ENCODE results near the gene NOL12. TPM values are rescaled to one million over a fixed set of nuclear protein-coding genes. Genes with fewer than 3 reads are reported as not detected.

Gene NOL12
- total RNA-seq, 2 donors from 2014 or later, result 21.9 to 26.8 TPM

DNA sequence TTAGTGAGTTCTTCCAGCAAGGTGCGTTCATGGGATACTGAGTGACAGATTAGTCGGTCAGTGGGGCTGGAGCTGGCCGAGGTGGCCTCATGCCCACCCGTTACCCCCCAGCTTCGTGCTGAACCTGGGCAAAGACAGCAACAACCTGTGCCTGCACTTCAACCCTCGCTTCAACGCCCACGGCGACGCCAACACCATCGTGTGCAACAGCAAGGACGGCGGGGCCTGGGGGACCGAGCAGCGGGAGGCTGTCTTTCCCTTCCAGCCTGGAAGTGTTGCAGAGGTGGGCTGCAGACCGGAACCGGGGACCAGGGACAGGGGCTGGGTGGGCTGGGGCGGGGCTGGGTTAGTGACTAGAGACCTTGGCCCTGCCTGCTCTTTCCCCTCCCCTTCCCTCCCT is 7.8 kb upstream of the NOL12 start:
- Mint-ChIP-seq H3K4me1 (peaks cover 5% of the 10 kb centered on the region), H3K36me3 (ENCODE audit: low read depth) (no peaks in the 10 kb centered on the region), H3K27me3 (ENCODE audit: insufficient read depth) (no peaks in the 10 kb centered on the region), H3K9me3 (no peaks in the 10 kb centered on the region), H3K4me3 (no peak overlapping the region), H3K27ac (no peak overlapping the region)
- no peak for DNase-seq
- H3K36me3 ChIP-seq (ENCODE audit: control insufficient read depth, insufficient read depth, low read length), result no peaks in the 10 kb centered on the region
- TF ChIP-seq, protein P1, sequence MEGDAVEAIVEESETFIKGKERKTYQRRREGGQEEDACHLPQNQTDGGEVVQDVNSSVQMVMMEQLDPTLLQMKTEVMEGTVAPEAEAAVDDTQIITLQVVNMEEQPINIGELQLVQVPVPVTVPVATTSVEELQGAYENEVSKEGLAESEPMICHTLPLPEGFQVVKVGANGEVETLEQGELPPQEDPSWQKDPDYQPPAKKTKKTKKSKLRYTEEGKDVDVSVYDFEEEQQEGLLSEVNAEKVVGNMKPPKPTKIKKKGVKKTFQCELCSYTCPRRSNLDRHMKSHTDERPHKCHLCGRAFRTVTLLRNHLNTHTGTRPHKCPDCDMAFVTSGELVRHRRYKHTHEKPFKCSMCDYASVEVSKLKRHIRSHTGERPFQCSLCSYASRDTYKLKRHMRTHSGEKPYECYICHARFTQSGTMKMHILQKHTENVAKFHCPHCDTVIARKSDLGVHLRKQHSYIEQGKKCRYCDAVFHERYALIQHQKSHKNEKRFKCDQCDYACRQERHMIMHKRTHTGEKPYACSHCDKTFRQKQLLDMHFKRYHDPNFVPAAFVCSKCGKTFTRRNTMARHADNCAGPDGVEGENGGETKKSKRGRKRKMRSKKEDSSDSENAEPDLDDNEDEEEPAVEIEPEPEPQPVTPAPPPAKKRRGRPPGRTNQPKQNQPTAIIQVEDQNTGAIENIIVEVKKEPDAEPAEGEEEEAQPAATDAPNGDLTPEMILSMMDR (conservative IDR thresholded peaks at IDR 0.05), result no peak
- H3K4me3 ChIP-seq (ENCODE audit: low read length), result no peak overlapping the region
- peaks cover 4% of the 10 kb centered on the region for H3K4me1 ChIP-seq (ENCODE audit: control insufficient read depth, insufficient read depth, low read length)
- 84 to 88% methylated on average over 10 to 18 of the region's 18 CpGs for WGBS, 2 experiments (ENCODE audit: insufficient coverage in 1 of 2, insufficient read length in 1 of 2)
- H3K27ac ChIP-seq (ENCODE audit: low read depth, low read length), result no peak overlapping the region
- no peaks in the 10 kb centered on the region for H3K27me3 ChIP-seq (ENCODE audit: control insufficient read depth, insufficient read depth, low read length, poor library complexity, severe bottlenecking)
- no peak overlapping the region for H3K9ac ChIP-seq (ENCODE audit: extremely low read depth, low read length, poor library complexity, severe bottlenecking)
- no peaks in the 10 kb centered on the region for H3K9me3 ChIP-seq (ENCODE audit: control insufficient read depth, low read length)

DNA sequence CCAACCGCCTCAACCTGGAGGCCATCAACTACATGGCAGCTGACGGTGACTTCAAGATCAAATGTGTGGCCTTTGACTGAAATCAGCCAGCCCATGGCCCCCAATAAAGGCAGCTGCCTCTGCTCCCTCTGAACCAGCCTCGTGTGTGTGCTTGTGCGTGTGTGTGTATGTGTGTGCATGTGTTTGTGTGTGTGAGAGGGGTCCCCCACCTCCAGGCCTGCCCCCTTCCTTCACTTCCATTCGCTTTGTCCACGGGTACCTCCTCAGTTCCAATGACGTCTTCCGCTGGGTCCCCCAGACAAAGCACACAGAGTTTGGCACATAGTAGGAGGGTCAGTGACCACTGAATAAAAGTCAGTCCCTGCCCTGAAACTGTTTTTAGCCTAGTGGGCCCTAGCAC is 6.5 kb upstream of the NOL12 start:
- no peak overlapping the region for H3K4me3 ChIP-seq (ENCODE audit: low read length)
- H3K9ac ChIP-seq (ENCODE audit: extremely low read depth, low read length, poor library complexity, severe bottlenecking), result no peak overlapping the region
- no peaks in the 10 kb centered on the region for H3K36me3 Mint-ChIP-seq (ENCODE audit: low read depth)
- TF ChIP-seq, protein P1 (conservative IDR thresholded peaks at IDR 0.05), result no peak
- H3K4me1 ChIP-seq (ENCODE audit: control insufficient read depth, insufficient read depth, low read length), result peaks cover 4% of the 10 kb centered on the region
- H3K9me3 ChIP-seq (ENCODE audit: control insufficient read depth, low read length), result no peaks in the 10 kb centered on the region
- H3K27me3 Mint-ChIP-seq (ENCODE audit: insufficient read depth), result no peaks in the 10 kb centered on the region
- H3K27ac ChIP-seq (ENCODE audit: low read depth, low read length), result no peak overlapping the region
- H3K27me3 ChIP-seq (ENCODE audit: control insufficient read depth, insufficient read depth, low read length, poor library complexity, severe bottlenecking), result no peaks in the 10 kb centered on the region
- peaks cover 5% of the 10 kb centered on the region for H3K4me1 Mint-ChIP-seq
- H3K9me3 Mint-ChIP-seq, result no peaks in the 10 kb centered on the region
- no peak overlapping the region for H3K27ac Mint-ChIP-seq
- DNase-seq, result no peak
- H3K36me3 ChIP-seq (ENCODE audit: control insufficient read depth, insufficient read depth, low read length), result no peaks in the 10 kb centered on the region
- no peak overlapping the region for H3K4me3 Mint-ChIP-seq
- 88 to 92% methylated on average over 3 to 8 of the region's 8 CpGs for WGBS, 2 experiments (ENCODE audit: insufficient coverage in 1 of 2, insufficient read length in 1 of 2)

DNA sequence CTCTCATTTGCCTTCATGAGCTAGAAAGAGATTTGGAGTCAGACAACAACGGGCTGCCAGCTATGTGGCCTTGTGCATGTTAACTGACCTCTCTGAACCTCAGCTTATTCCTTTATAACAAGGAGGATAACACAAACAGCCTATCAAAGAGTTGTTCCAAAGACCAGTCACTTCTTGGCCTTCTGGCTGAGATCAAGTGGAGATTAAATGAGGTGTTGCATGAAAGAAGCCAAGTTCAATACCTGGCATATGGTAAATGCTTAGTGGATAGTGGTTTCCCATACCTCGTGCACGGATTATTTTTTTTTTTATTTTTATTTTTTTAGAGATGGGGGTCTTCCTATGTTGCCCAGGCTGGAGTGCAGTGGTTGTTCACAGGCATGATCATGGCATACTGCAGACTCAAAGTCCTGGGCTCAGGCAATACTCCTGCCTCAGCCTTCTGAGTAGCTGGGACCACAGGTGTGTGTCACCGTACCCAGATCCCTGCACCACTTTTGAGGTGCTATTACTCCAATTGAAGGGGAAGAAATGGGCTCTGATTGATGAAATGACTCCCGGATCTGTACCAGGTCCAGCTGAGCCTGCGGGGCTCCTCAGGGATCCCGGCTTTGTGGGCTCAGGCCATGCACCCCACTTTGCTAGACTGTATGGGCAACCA is 5.8 kb upstream of the NOL12 start:
- peaks cover 5% of the 10 kb centered on the region for H3K4me1 Mint-ChIP-seq
- no peak overlapping the region for H3K27ac Mint-ChIP-seq
- no peaks in the 10 kb centered on the region for H3K36me3 ChIP-seq (ENCODE audit: control insufficient read depth, insufficient read depth, low read length)
- 91 to 93% methylated on average over 6 to 7 of the region's 7 CpGs for WGBS, 2 experiments (ENCODE audit: insufficient coverage in 1 of 2, insufficient read length in 1 of 2)
- no peaks in the 10 kb centered on the region for H3K9me3 Mint-ChIP-seq
- DNase-seq, result no peak
- no peak overlapping the region for H3K9ac ChIP-seq (ENCODE audit: extremely low read depth, low read length, poor library complexity, severe bottlenecking)
- no peak overlapping the region for H3K4me3 Mint-ChIP-seq
- TF ChIP-seq, protein P1 (conservative IDR thresholded peaks at IDR 0.05), result no peak
- H3K27ac ChIP-seq (ENCODE audit: low read depth, low read length), result no peak overlapping the region
- no peaks in the 10 kb centered on the region for H3K27me3 Mint-ChIP-seq (ENCODE audit: insufficient read depth)
- no peak overlapping the region for H3K4me3 ChIP-seq (ENCODE audit: low read length)
- peaks cover 4% of the 10 kb centered on the region for H3K4me1 ChIP-seq (ENCODE audit: control insufficient read depth, insufficient read depth, low read length)
- no peaks in the 10 kb centered on the region for H3K27me3 ChIP-seq (ENCODE audit: control insufficient read depth, insufficient read depth, low read length, poor library complexity, severe bottlenecking)
- no peaks in the 10 kb centered on the region for H3K9me3 ChIP-seq (ENCODE audit: control insufficient read depth, low read length)
- no peaks in the 10 kb centered on the region for H3K36me3 Mint-ChIP-seq (ENCODE audit: low read depth)
